GM12873 (cell line): ENCODE measurements around the gene HORMAD1.

Experiments
- CTCF ChIP-seq: IDR thresholded peaks from 2 replicates; pipeline ENCODE4 v1.5.1; 2012; ENCODE audit warnings: low read depth, mild to moderate bottlenecking, moderate library complexity, low read length, control low read depth; ENCODE audit not compliant: insufficient read depth; ENCODE audit errors: missing control alignments

Gene HORMAD1

DNA sequence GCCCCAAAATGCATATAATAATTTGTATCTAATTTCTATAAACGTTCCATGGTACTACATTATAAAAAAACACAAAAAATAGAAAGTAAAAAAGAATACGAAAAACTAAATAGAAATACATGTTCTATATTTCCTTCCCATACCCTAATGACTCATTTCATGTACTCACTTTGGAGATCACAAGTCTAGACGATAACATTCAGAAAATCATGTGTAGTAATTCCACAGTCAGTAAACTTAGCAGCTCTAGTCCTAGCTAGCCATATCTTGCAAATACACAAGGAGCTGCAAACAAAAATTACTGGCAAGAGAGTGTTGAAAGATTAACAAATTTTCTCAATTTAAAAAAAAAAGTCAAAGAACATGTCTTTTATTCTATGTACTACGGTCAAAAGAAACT, 25.1 kb downstream of the HORMAD1 start:
- no peak for TF ChIP-seq CTCF

GRCh38 chr1:150692720-150693119, 28.0 kb downstream of the HORMAD1 start:
- no peak for TF ChIP-seq CTCF

- no peak for TF ChIP-seq CTCF
Measured at GRCh38 chr1:150688763-150689162, 31.9 kb downstream of the HORMAD1 start.

GRCh38 chr1:150686275-150686674, 34.4 kb downstream of the HORMAD1 start:
- no peak for TF ChIP-seq CTCF

DNA sequence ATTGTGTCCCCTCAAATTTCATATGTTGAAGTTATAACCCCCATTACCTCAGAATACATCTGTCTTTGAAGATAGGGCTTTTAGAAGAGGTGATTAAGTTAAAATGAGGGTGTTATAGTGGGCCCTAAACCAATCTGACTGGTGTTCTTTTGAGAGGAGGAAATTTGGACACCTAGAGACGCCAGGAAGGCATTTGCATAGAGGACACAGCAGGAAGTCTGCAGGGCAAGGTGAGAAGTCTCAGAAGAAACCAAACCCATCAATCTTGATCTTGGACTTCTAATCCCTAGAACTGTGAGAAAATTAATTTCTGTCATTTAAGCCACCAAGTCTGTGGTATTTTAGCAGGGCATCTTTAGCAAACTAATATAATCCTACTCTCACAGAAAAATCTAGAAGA, 36.8 kb downstream of the HORMAD1 start:
- no peak for TF ChIP-seq CTCF

GRCh38 chr1:150678988-150679387, 41.7 kb downstream of the HORMAD1 start:
- no peak for TF ChIP-seq CTCF

DNA sequence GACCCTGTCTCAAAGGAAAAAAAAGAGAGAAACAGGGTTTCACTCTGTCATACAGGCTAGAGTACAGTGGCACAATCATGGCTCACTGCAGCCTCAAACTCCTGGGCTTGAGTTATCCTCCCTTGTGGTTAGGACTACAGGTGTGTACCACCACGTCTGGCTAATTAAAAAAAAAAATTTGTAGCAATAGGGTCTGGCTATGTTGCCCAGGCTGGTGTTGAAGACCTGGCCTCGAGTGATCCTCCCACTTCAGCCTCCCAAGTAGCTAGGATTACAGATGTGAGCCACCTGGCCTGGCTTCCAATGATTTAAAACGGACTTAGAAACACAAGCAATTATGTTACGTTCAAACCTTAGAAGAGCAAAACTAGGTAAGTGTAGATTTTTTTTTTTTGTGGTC, 45.8 kb downstream of the HORMAD1 start:
- TF ChIP-seq CTCF, result no peak
